C4-2B (cell line): Measurements from ENCODE around the gene DIP2B.
"Not testable (repeated sequence)": the region's sequence is repeated elsewhere in the genome, so short reads cannot be mapped to it uniquely, and the experiment has no call there.

Source experiments
- H3K27ac ChIP-seq: fragments of 450-650 bp; 2 replicates; pipeline ENCODE4 v1.5.1; 2017
- CTCF ChIP-seq: fragments of 450-650 bp; conservative IDR thresholded peaks from 2 replicates; pipeline ENCODE4 v1.5.1; 2017; ENCODE audit warnings: mild to moderate bottlenecking
- ZFX ChIP-seq: fragments of 450-650 bp; IDR thresholded peaks from 2 replicates; pipeline ENCODE4 v1.6.1; 2017

DIP2B gene

GRCh38 chr12:50514526-50515276 is 9.9 kb downstream of the DIP2B start:
- TF ChIP-seq ZFX (no peak), CTCF (no peak)
- H3K27ac ChIP-seq, result no peak overlapping the region

DNA sequence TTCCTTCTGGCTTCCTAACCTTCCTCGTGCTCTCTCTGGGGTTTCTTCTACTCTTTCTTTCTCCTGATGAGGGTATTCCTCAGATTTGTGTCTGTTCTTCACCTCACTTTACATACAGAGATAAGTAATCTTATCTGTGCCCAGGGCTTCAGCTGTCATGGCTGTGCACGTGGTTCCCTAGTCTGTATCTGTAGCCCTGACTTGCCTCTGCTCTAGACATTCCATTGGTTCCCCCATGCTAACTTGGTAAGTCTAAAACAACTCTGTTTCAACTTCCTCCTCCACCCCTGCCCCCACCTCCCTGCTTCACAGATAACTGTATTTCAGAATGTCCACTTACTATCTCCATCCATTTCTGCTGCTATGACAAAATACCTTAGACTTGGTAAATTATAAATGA is 10.8 kb downstream of the DIP2B start:
- H3K27ac ChIP-seq, result no peak overlapping the region
- TF ChIP-seq CTCF, result no peak
- TF ChIP-seq ZFX, result no peak

GRCh38 chr12:50517421-50518048 is 12.8 kb downstream of the DIP2B start:
- no peak overlapping the region for H3K27ac ChIP-seq
- TF ChIP-seq ZFX, result no peak
- TF ChIP-seq CTCF, result no peak

DNA sequence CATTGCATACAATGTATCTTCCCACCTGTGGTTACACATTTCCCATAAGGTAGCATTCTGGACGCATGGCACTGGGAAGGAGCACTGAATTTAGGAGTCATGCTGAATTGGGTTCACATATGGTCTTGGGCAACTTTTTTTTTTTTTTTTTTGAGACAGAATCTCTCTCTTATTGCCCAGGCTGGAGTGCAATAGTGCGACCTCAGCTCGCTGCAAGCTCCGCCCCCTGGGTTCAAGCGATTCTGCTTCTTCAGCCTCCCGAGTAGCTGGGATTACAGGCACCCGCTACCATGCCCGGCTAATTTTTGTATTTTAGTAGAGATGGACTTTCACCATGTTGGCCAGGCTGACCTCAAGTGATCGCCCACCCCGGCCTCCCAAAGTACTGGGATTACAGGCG is 13.3 kb downstream of the DIP2B start:
- no peak overlapping the region for H3K27ac ChIP-seq
- TF ChIP-seq ZFX (no peak), CTCF (no peak)

DNA sequence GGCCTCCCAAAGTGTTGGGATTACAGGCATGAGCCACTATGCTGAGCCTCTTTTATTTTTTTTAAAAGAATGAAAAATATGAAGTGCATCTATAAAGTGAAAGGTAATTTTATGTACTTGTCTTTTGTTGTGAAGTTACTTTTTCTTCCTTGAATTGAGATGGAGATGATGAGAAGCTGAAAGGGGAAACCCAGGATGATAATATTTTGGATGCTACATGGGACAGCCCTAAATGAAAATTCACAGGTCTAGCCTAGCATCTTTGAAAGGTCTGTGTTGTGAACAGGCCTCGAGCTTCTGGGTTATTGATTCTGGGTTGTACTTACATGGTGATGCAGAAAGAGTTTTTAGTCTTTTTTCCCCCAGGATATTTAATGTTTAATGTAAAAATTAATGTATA is 14.6 kb downstream of the DIP2B start:
- no peak overlapping the region for H3K27ac ChIP-seq
- TF ChIP-seq CTCF (no peak), ZFX (no peak)

DNA sequence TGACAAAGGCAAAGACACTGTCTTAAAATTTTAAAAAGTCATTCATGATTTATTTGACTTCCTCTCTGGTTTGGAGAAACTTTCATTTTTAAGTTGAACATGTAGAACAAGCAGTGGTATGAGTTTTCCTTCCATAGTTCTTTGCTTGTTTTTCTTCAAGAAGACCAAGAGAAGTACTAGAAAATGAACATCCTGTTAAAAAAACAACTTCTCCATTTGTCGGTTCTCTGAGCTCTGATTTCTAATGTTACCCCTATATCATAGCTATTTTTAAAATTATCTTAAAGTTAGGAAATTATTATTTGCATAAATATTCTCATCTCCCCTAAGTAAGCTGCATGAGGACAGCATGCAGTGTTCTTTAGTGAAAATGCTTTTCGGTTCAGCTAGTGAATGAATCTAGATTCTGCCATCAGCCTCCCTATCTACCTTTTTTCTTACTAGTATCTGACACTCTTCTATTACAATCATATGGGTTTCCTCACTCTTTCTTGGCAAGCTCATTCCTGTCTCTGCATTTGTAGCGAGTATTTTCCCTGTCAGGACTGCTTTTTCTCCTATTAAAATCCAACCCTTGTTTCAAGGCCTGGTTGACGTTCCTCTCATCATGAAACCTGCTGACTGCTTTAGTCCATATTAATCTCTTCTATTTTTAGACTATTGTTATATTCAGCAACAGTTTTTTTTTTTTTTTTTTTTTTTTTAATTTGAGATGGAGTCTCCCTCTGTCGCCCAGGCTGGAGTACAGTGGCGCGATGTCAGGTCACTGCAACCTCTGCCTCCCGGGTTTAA is 15.8 kb downstream of the DIP2B start:
- no peak overlapping the region for H3K27ac ChIP-seq
- TF ChIP-seq ZFX (no peak), CTCF (no peak)

DNA sequence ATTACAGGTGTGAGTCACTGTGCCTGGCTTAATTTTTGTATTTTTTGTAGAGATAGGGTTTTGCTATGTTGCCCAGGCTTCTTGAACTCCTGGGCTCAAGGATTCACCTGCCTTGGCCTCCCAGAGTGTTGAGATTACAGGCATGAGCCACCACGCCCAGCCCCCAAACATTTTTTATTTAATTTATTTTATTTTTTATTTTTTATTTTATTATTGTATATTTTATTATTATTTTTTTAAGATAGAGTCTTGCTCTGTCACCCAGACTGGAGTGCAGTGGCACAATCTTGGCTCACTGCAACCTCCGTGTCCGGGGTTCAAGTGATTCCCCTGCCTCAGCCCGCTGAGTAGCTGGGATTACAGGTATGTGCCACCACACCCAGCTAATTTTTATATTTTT is 17.0 kb downstream of the DIP2B start:
- H3K27ac ChIP-seq, result not testable (repeated sequence)
